ENCODE results near the gene MIA.
A peak's percentile ranks its signal among the peaks of the same experiment; 100 is the strongest.

MIA gene

GRCh38 chr19:40743926-40744325 is 31.4 kb upstream of the MIA start:
- H3K4me3 ChIP-seq (ENCODE audit: low read depth, low read length), result no peak overlapping the region
- no peak for TF ChIP-seq CTCF (IDR thresholded peaks at IDR 0.05; ENCODE audit: low read depth, low read length)

GRCh38 chr19:40744554-40745401 is 30.5 kb upstream of the MIA start:
- no peak overlapping the region for H3K4me3 ChIP-seq (ENCODE audit: low read depth, low read length)
- no peak for TF ChIP-seq CTCF (IDR thresholded peaks at IDR 0.05; ENCODE audit: low read depth, low read length)

- no peak for TF ChIP-seq CTCF (IDR thresholded peaks at IDR 0.05; ENCODE audit: low read depth, low read length)
- H3K4me3 ChIP-seq (ENCODE audit: low read depth, low read length), result no peak overlapping the region
These were observed 29.9 kb upstream of the MIA start for GRCh38 chr19:40745402-40745780.

GRCh38 chr19:40747536-40747935 is 27.8 kb upstream of the MIA start:
- no peak for TF ChIP-seq CTCF (IDR thresholded peaks at IDR 0.05; ENCODE audit: low read depth, low read length)
- no peak overlapping the region for H3K4me3 ChIP-seq (ENCODE audit: low read depth, low read length)

- peak within 1 kb of the TSS; percentile 92 for H3K4me3 ChIP-seq (ENCODE audit: low read depth, low read length)
- TF ChIP-seq CTCF (IDR thresholded peaks at IDR 0.05; ENCODE audit: low read depth, low read length), result no peak
These were observed 25.1 kb upstream of the MIA start, which contains the start of gene ACTMAP for GRCh38 chr19:40750058-40750873. Gene ACTMAP (minus strand): TSS chr19:40750477. CDS start chr19:40749803, 674 bp downstream.

- H3K4me3 ChIP-seq (ENCODE audit: low read depth, low read length), result peak within 1 kb of the TSS; percentile 92
- no peak for TF ChIP-seq CTCF (IDR thresholded peaks at IDR 0.05; ENCODE audit: low read depth, low read length)
These were observed 24.3 kb upstream of the MIA start, which contains the start of gene SNRPA for GRCh38 chr19:40750874-40751537. Gene SNRPA (plus strand): TSS chr19:40751203. CDS start chr19:40751409, 206 bp downstream.
